Keratinocyte (primary cell): ENCODE measurements around the gene COMT.

Experiments
- EZH2 ChIP-seq: IDR thresholded peaks from one replicate; pipeline ENCODE4 v1.6.1; 2012; ENCODE audit warnings: inconsistent platforms, mild to moderate bottlenecking, low read length, moderate library complexity
- TF ChIP-seq, protein P1 (sequence below), 3 experiments: IDR thresholded peaks in 1 of 3; conservative IDR thresholded peaks in 1 of 3; optimal IDR thresholded peaks in 1 of 3; 2 replicates in 2 of 3; 3 replicates in 1 of 3; pipeline versions ENCODE3 to v1.5.1; 2011; ENCODE audit warnings: low read length in 3 of 3, mild to moderate bottlenecking in 3 of 3, moderate library complexity in 2 of 3, control low read depth in 1 of 3, inconsistent platforms in 1 of 3; ENCODE audit not compliant: insufficient read depth in 2 of 3; ENCODE audit errors: extremely low read depth in 1 of 3

DNA sequence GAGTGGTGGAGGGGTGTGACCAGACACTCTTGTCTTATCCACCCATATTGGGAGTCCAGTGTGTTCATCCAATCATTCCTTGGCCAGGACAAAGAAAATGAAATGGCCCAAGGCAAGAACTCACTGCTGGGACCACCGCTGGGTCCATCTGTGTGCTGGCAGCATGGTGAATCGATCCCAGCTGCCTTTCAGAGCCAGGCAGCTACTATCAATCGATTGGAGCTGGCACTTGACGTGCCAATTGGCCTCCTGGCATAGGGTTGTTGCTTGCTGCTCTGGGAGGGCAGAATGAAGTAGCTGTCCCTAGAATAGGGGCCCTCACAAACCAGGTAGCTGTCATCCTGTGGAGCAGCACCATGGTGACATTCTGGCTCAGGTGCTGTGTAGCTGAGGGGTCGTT is 76.4 kb downstream of the COMT start:
- TF ChIP-seq, protein P1, sequence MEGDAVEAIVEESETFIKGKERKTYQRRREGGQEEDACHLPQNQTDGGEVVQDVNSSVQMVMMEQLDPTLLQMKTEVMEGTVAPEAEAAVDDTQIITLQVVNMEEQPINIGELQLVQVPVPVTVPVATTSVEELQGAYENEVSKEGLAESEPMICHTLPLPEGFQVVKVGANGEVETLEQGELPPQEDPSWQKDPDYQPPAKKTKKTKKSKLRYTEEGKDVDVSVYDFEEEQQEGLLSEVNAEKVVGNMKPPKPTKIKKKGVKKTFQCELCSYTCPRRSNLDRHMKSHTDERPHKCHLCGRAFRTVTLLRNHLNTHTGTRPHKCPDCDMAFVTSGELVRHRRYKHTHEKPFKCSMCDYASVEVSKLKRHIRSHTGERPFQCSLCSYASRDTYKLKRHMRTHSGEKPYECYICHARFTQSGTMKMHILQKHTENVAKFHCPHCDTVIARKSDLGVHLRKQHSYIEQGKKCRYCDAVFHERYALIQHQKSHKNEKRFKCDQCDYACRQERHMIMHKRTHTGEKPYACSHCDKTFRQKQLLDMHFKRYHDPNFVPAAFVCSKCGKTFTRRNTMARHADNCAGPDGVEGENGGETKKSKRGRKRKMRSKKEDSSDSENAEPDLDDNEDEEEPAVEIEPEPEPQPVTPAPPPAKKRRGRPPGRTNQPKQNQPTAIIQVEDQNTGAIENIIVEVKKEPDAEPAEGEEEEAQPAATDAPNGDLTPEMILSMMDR (optimal IDR thresholded peaks at IDR 0.05 in 1 of 3, IDR thresholded peaks at IDR 0.05 in 1 of 3, conservative IDR thresholded peaks at IDR 0.05 in 1 of 3; ENCODE audit: extremely low read depth in 1 of 3, insufficient read depth in 2 of 3, low read length in 3 of 3): no peak
- no peak for TF ChIP-seq EZH2
